Activated CD4-positive, alpha-beta T cell treated with anti-CD3 and anti-CD28 coated beads, Interleukin-2, amount 10 ng/mL, durations not matched to agents 7 days and 5 days (primary cell): ENCODE data around the gene SIGLEC1. TPM values are rescaled to one million over a fixed set of nuclear protein-coding genes. Genes with fewer than 3 reads are reported as not detected.

Experiments used
- CTCF ChIA-PET: fragments of 350-600 bp; sonication (Branson Sonifier 250); formaldehyde crosslinking; loops from one replicate; lab custom pipeline; 2021; ENCODE audit warnings: antibody characterized with exemption; lab: Charles Lee
- POLR2A ChIA-PET: fragments of 350-600 bp; sonication (Branson Sonifier 250); formaldehyde crosslinking; loops from one replicate; lab custom pipeline; 2021; ENCODE audit warnings: antibody characterized with exemption; lab: Charles Lee
- DNase-seq: peaks from one replicate; pipeline ENCODE4 v3.0.0-alpha.2; 2020
- H3K27ac Mint-ChIP-seq: one replicate; pipeline ENCODE4 v1.8.0; 2021; ENCODE audit warnings: mild to moderate bottlenecking, moderate library complexity, mixed read lengths
- H3K27me3 Mint-ChIP-seq: one replicate; pipeline ENCODE4 v1.8.0; 2021; ENCODE audit warnings: mixed read lengths
- H3K36me3 Mint-ChIP-seq: one replicate; pipeline ENCODE4 v1.8.0; 2021; ENCODE audit warnings: low read depth, mixed read lengths
- H3K4me1 Mint-ChIP-seq: one replicate; pipeline ENCODE4 v1.8.0; 2021; ENCODE audit warnings: mixed read lengths
- H3K4me3 Mint-ChIP-seq: one replicate; pipeline ENCODE4 v1.8.0; 2021; ENCODE audit warnings: mild to moderate bottlenecking, moderate library complexity, mixed read lengths
- H3K9me3 Mint-ChIP-seq: one replicate; pipeline ENCODE4 v1.8.0; 2021; ENCODE audit warnings: mixed read lengths
- total RNA-seq, 2 experiments: library from RNA; stranded (reverse); gene quantifications; one replicate each; pipeline ENCODE4 v1.2.3, GENCODE V29; 2021

Gene SIGLEC1
- total RNA-seq, 2 experiments from 2014 or later, result not detected

DNA sequence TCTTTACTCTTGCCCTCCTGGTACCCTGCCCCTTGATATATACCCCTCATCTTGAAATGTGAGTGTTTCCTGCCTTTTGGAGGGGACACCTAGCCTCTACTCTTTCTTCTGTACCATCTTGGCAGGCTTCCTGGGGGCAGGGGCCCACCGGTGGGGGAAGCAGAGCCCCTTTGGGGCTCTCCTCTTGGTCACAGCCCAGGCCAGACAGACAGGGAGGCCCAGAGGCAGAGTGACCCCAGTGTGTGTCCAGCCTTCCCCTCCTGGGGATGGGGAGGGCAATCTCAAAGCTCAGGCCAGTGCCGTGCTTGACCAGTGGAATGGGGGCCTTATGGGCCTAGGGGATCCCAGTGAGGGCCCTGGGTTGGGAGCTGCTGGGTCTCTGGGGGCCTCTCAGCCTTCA is 34.2 kb downstream of the SIGLEC1 start:
- Mint-ChIP-seq H3K36me3 (no peaks in the 10 kb centered on the region), H3K27ac (no peak overlapping the region), H3K9me3 (no peaks in the 10 kb centered on the region), H3K27me3 (peaks cover 55% of the 10 kb centered on the region), H3K4me1 (peaks cover 3% of the 10 kb centered on the region), H3K4me3 (no peak overlapping the region)
- no peak for DNase-seq
- CTCF ChIA-PET, result interaction anchor here (1.0 to 2.2 kb wide), 3 partner anchors 12 to 26 kb away, joined by 3 to 6 read pairs (median 4); no protein-coding TSS in a partner anchor
- POLR2A ChIA-PET, result no interaction called here

DNA sequence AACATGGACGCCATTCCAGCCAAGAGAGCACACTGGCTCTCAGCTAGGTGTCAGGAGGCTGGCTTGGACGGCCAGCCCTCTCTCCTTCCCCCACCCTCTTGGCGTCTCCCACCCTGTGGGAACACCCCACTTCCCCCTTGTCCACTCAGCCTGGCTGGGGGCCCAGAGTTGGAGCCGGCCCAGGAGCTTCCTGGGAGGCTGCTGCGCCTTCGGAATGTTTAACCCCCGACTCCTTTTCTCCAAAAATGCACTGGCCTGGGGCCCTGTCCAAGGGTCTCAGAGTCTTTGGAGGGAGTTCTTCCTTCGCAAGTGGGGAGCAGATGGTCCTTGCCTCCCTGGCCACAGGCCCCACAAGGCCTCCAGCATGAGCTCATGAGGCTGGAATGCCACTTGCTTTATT is 34.7 kb downstream of the SIGLEC1 start:
- POLR2A ChIA-PET, result no interaction called here
- peaks cover 56% of the 10 kb centered on the region for H3K27me3 Mint-ChIP-seq
- DNase-seq, result no peak
- no peaks in the 10 kb centered on the region for H3K36me3 Mint-ChIP-seq
- H3K4me1 Mint-ChIP-seq, result peaks cover 6% of the 10 kb centered on the region
- no peak overlapping the region for H3K4me3 Mint-ChIP-seq
- no peaks in the 10 kb centered on the region for H3K9me3 Mint-ChIP-seq
- CTCF ChIA-PET, result interaction anchor here (1.0 to 2.4 kb wide), 6 partner anchors 12 to 90 kb away, joined by 3 to 10 read pairs (median 5); partner anchors contain the start of gene ADISSP
- H3K27ac Mint-ChIP-seq, result no peak overlapping the region

DNA sequence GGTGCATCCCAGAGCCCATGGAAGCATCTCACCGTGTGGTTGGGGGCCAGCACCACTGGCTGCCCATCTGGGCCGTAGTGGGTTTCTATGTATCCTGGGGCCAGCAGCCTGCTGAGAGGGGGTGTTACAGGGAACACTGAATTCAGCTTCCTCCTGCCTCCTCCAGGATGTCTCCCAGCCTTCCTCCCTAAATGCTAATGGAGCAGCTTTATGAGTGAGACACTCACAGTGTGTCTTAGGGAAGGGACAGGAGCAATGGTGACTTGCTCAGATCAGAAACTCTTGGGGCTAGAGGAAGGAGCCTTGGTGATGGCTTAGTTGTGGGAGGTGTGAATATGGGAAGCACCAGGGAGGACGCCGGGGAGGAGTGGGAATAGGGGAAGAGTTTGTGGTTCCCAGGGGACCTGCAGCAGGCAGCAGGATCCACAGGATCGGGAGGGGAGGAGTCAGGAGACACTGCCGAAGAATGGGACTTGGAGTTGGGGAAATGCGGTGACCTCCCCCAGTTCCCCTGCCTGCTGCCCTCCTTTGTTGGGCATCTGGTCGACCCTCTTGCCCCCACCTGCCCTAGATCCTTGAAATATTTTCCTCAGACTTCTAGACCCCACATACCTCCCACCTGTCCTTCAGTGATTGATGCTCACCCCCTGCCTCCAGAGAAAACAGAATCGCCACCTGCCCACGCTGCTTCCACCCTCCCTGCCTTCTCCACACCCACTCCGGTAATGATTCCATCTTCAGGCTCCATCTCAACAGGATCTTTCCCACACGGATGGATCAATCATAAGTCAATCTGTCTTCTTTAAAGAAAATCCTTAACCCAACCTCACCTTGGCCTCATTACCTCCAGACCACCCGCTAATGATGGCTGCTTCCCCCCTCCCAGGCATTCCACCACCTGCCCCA is 37.2 kb downstream of the SIGLEC1 start:
- H3K4me1 Mint-ChIP-seq, result peaks cover 6% of the 10 kb centered on the region
- ChIA-PET POLR2A (no interaction called here), CTCF (interaction anchor here (0.9 to 2.4 kb wide), 8 partner anchors 11 to 74 kb away, joined by 3 to 10 read pairs (median 4); no protein-coding TSS in a partner anchor)
- H3K9me3 Mint-ChIP-seq, result no peaks in the 10 kb centered on the region
- no peak overlapping the region for H3K4me3 Mint-ChIP-seq
- no peak for DNase-seq
- H3K36me3 Mint-ChIP-seq, result no peaks in the 10 kb centered on the region
- peaks cover 56% of the 10 kb centered on the region for H3K27me3 Mint-ChIP-seq
- H3K27ac Mint-ChIP-seq, result no peak overlapping the region

DNA sequence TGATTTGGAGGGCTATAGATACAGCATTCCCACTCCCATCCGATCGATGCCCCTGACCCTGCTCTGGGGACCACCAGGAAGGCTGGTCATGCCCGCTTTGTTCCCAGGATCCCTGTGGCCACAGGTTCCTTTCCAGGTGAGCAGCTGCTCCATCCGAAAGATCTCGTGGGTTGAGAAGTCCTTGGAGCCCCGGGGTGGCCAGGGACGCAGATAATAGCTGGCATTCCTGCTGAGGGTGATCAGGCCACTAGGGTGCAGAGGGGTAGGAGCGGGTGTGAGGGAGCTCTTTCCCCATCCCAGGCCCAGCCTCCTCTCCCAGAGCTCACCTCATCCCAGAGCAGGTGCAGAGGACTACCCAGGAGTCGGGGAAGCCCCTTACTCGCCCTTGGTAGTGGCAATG is 38.0 kb downstream of the SIGLEC1 start:
- H3K27me3 Mint-ChIP-seq, result peaks cover 60% of the 10 kb centered on the region
- no peaks in the 10 kb centered on the region for H3K36me3 Mint-ChIP-seq
- no peak overlapping the region for H3K27ac Mint-ChIP-seq
- CTCF ChIA-PET, result interaction anchor here (0.5 to 1.1 kb wide), 3 partner anchors 31 to 73 kb away, joined by 3 to 6 read pairs (median 4); no protein-coding TSS in a partner anchor
- POLR2A ChIA-PET, result no interaction called here
- no peak overlapping the region for H3K4me3 Mint-ChIP-seq
- no peak for DNase-seq
- H3K4me1 Mint-ChIP-seq, result peaks cover 6% of the 10 kb centered on the region
- H3K9me3 Mint-ChIP-seq, result no peaks in the 10 kb centered on the region

DNA sequence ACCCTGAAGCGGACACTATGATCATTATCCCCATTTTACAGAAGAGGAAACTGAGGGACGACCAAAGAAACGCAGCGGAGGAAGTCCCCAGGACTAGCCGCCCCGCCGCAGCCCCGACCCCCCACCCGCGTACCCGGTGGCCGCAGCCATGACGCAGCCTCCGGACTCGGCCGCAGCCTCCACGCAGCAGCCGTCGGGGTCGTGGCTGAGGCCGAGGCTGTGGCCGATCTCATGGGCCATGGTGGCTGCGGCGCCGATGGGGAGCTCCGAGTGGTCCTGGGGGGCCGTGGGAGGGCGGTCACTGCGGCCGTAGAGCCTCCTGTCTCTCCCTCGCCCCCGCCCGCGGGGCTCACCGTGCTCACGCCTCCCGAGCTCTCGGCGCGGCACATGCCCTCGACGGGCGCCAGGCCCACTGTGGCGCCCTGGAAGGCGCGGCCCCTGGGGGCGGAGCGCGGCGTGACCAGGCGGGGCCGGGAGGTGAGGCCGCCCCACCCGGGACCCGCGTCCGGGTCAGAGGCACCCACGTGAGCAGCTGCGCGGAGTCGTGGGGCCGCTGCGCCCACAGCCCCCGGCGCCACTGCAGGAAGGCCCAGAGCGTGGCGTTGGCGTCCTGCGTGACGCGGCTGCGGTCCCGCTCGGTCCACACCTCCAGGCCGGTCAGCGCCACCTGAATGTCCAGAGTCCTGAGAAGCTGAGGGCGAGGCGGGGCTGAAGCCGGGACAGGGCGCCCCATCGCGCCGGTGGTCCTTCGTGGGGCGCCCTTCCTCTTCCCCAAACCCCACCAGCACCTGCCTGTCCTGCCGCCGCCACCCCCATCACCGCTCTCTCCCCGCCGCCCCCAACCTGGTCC is 39.0 kb downstream of the SIGLEC1 start:
- H3K27ac Mint-ChIP-seq, result no peak overlapping the region
- ChIA-PET POLR2A (no interaction called here), CTCF (interaction anchor here (1.3 to 1.4 kb wide), 2 partner anchors 11 to 37 kb away, joined by 4 to 6 read pairs; no protein-coding TSS in a partner anchor)
- H3K36me3 Mint-ChIP-seq, result no peaks in the 10 kb centered on the region
- H3K4me1 Mint-ChIP-seq, result peaks cover 6% of the 10 kb centered on the region
- no peak for DNase-seq
- peaks cover 58% of the 10 kb centered on the region for H3K27me3 Mint-ChIP-seq
- no peaks in the 10 kb centered on the region for H3K9me3 Mint-ChIP-seq
- H3K4me3 Mint-ChIP-seq, result no peak overlapping the region

DNA sequence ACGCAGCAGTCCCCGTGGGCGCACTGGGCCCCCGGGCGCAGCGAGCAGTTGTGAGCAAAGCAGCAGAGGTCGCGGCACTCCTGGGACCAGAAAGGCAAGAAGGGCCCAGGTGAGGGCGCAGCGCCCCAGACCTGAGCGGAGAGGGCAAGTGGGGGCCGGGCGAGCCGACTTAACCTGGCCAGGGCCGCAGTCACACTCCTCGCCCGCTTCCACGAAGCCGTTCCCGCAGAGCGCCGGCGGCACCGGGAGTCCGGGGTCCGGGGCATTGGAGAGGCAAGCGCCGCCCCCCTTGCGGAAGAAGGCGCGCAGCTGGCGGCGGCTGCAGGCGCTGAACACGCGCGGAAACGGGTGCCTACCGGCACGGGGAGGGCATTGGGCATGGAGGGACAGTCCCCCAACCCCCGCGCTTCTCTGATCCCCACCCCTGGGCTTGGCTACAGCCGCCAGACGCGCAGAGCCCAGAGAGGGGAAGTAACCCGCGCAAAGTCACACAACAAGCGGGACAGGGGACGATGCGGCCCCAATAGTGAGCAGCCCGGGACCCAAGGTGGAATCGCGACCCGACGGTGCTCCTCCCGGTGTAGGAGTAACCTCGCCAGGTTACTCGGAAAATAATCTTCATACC is 39.7 kb downstream of the SIGLEC1 start:
- Mint-ChIP-seq H3K36me3 (no peaks in the 10 kb centered on the region), H3K27me3 (peaks cover 61% of the 10 kb centered on the region), H3K27ac (no peak overlapping the region), H3K4me3 (no peak overlapping the region), H3K4me1 (peaks cover 6% of the 10 kb centered on the region), H3K9me3 (no peaks in the 10 kb centered on the region)
- ChIA-PET CTCF (interaction anchor here (0.5 to 1.4 kb wide), 3 partner anchors 12 to 208 kb away, joined by 3 to 6 read pairs (median 4); no protein-coding TSS in a partner anchor), POLR2A (no interaction called here)
- DNase-seq, result no peak

DNA sequence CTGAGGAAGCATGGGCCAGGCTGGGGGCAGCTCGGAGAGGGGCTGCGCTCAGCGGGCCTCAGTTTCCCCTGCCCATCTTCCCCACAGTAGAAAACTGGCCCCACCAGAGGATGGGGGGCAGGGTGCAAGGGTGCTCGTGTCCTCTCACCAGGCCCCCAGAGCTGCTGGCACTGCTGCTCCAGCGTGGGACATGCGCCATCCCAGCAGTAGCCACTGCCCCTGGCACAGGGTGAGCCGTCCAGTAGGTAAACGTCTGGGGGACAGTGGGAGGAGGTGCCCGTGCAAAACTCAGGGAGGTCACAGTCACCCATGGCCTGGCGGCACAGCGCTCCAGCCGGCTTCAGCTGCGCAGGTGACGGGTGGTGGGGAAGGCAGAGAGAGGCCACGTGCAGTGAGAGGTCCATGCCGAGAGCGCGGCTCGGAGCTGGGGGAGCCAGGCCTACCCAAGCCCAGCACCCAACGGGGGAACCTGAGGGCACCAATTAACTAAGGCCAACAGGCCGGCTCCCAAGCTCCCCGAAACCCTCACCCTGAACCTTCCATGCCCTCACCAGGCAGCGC is 40.3 kb downstream of the SIGLEC1 start:
- H3K27me3 Mint-ChIP-seq, result peaks cover 66% of the 10 kb centered on the region
- H3K4me3 Mint-ChIP-seq, result no peak overlapping the region
- POLR2A ChIA-PET, result no interaction called here
- H3K4me1 Mint-ChIP-seq, result peaks cover 10% of the 10 kb centered on the region
- no peaks in the 10 kb centered on the region for H3K9me3 Mint-ChIP-seq
- CTCF ChIA-PET, result interaction anchor here (0.5 to 1.3 kb wide), 2 partner anchors 13 to 208 kb away, joined by 3 to 4 read pairs; no protein-coding TSS in a partner anchor
- H3K27ac Mint-ChIP-seq, result no peak overlapping the region
- no peak for DNase-seq
- H3K36me3 Mint-ChIP-seq, result no peaks in the 10 kb centered on the region

DNA sequence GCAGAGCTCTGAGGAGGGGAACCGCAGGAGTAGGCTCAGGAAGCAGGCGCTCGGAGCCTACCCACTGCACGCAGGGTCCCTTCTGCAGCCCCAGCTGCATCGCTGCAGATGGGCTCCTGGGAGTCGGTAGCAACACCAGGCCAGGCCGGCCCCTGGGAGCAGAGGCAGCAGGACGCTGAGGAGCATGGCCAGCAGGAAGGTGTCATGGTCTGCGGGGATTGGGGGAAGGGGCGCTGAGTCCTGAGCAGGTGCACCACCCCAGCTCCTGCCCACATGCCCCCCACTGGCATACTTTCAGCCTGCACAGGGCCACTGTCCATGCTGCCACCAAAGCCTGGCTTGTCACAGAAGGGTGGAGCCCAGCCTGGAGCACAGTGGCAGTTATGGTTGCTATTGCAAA is 41.5 kb downstream of the SIGLEC1 start:
- POLR2A ChIA-PET, result no interaction called here

DNA sequence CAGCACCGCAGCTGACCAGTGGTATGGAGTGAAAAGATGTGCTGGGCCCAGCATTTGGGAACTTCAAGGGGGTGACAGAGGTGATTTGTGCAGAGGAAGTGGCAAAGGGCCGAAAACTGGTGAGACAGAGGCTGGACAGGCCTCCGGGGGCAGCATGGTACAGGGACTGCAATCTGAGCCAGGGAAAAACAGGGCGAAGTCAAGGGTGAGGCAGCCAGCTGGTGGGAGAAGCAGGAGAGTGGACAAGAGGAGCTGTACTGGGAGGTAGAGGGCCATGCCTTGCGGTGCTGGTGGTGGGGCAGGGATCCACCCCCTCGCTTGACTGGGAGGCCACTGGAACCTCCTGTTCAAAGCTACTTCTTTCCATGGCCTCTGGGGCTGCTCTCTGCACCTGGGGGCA is 41.9 kb downstream of the SIGLEC1 start:
- no peaks in the 10 kb centered on the region for H3K36me3 Mint-ChIP-seq
- no peak overlapping the region for H3K4me3 Mint-ChIP-seq
- no peaks in the 10 kb centered on the region for H3K9me3 Mint-ChIP-seq
- no peak for DNase-seq
- POLR2A ChIA-PET, result no interaction called here
- peaks cover 20% of the 10 kb centered on the region for H3K4me1 Mint-ChIP-seq
- H3K27me3 Mint-ChIP-seq, result peaks cover 59% of the 10 kb centered on the region
- CTCF ChIA-PET, result interaction anchor here (1.1 kb wide), 1 partner anchor 40 kb away, joined by 4 read pairs; no protein-coding TSS in a partner anchor
- no peak overlapping the region for H3K27ac Mint-ChIP-seq

More for the DNA sequence above, 41.5 kb downstream of the SIGLEC1 start:
- peaks cover 15% of the 10 kb centered on the region for H3K4me1 Mint-ChIP-seq
- H3K4me3 Mint-ChIP-seq, result no peak overlapping the region
- H3K27ac Mint-ChIP-seq, result no peak overlapping the region
- peaks cover 63% of the 10 kb centered on the region for H3K27me3 Mint-ChIP-seq
- CTCF ChIA-PET, result interaction anchor here (1.1 kb wide), 1 partner anchor 40 kb away, joined by 4 read pairs; no protein-coding TSS in a partner anchor
- H3K36me3 Mint-ChIP-seq, result no peaks in the 10 kb centered on the region
- H3K9me3 Mint-ChIP-seq, result no peaks in the 10 kb centered on the region
- no peak for DNase-seq

DNA sequence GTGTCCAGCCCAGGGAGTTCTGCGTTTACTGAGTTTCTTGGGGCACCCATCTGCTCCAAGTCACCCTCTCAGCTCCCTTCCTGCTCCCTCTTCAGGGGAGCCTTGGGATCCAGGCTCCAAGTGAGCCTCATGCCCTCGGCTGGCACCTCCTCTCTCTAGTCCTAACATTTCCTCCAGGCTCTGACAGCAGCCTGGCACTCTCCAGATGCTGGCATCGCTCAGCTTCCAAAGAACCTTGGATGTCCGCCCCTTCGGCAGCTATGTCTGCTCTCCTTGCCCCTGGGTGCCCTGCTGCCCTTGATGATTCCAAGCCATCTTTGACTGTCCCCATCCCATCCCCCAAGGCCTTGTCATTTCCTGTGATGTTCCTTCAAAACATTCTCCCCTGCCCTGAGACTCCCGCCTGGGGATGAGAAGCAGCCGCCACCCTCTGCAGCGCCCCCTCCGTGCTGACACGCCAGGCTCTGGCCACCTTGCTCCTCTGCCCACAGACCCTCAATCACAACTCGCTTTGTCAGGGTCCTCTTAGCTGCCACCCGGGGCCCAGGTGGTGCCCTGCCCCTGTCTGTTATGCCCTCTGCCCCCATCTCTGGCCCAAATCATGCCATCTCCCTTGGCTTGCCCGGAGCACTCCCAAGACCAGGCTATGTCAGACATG is 42.6 kb downstream of the SIGLEC1 start:
- Mint-ChIP-seq H3K9me3 (no peaks in the 10 kb centered on the region), H3K4me1 (peaks cover 26% of the 10 kb centered on the region), H3K27ac (no peak overlapping the region), H3K27me3 (peaks cover 52% of the 10 kb centered on the region), H3K4me3 (no peak overlapping the region), H3K36me3 (no peaks in the 10 kb centered on the region)
- POLR2A ChIA-PET, result no interaction called here
- CTCF ChIA-PET, result interaction anchor here (1.1 to 2.1 kb wide), 2 partner anchors 10 to 41 kb away, joined by 4 to 5 read pairs; no protein-coding TSS in a partner anchor
- no peak for DNase-seq

DNA sequence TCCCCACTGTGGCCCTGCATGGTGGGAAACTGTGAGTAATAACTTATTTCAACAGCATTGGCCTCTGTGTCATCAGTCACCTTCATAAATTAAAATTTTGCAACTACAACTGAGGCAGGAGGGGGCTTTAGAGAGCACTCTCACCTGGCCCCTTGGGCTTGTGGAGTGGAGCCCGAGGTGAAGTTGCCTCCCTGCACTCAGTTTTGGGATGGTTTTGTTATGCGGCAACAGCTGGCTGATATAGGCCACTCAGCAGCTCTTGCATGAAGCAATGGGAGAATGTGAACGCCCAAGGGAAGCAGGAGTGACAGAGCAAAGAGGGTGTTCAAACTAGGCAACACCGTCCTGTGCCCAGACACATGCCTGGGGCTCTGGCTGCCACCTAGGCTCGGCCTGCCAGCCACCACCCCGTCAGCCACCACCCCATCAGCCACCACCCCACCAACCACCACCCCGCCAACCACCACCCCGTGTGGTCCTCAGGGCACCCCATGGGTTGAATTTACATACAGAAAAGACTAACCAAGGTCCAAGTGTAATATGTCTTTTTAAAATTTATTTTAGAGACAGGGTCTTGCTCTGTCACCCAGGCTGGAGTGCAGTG is 44.9 kb downstream of the SIGLEC1 start:
- H3K27ac Mint-ChIP-seq, result no peak overlapping the region
- POLR2A ChIA-PET, result no interaction called here
- H3K9me3 Mint-ChIP-seq, result no peaks in the 10 kb centered on the region

More for the DNA sequence above, 44.9 kb downstream of the SIGLEC1 start:
- H3K4me3 Mint-ChIP-seq, result no peak overlapping the region
- CTCF ChIA-PET, result interaction anchor here (1.0 to 2.1 kb wide), 3 partner anchors 9 to 111 kb away, joined by 3 to 9 read pairs (median 3); no protein-coding TSS in a partner anchor
- no peak for DNase-seq
- H3K27me3 Mint-ChIP-seq, result peaks cover 58% of the 10 kb centered on the region
- no peaks in the 10 kb centered on the region for H3K36me3 Mint-ChIP-seq
- H3K4me1 Mint-ChIP-seq, result peaks cover 23% of the 10 kb centered on the region
